ENCODE results near the gene IL7R.
"Not testable (repeated sequence)": the region's sequence is repeated elsewhere in the genome, so short reads cannot be mapped to it uniquely, and the experiment has no call there.

The IL7R gene

DNA sequence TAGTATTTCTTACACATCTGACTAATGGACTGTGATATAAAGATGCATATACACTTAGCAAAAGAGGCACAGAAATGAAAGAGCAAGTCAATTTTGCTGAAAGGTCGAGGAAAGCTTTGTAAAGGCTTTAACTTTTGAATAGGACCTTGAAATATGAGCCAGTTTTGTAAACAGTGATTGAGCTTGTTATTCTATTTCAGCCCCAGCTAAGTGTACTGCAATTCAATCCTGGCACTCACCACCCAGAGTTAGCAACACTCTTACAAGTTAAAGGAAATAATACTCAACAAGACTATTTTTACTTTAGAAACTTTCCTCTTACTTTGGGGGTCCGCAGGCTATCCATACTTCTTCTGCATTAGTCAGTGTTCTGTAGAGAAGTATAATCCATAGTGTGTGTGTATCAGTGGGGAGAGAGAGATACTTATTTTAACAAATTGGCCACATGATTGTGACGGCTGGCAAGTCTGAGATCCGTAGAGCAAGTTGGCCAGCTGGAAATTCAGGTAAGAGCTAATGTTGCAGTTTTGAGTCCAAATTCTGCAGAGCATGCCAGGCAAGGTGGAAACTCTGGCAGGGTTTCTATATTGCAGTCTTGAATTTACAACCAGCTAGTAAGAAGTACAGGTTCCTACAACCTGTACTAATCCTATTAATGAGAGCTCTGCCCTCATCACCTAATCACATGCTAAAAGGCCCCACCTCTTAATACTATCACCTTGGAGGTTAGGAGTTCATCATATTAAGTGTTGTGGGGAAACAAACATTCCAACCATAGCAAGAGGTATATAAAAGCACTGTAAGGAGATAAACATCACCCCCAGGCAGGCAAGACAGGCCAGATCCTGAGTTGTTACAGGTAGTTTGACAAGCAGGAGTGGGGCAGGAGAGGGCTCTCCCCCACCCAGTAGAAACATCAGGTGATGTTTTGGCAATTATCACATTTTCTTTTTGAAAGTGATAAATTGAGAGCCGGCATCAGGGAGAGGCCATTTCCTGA lies 33.6 kb downstream of the IL7R start:
- TF ChIP-seq, protein P1, sequence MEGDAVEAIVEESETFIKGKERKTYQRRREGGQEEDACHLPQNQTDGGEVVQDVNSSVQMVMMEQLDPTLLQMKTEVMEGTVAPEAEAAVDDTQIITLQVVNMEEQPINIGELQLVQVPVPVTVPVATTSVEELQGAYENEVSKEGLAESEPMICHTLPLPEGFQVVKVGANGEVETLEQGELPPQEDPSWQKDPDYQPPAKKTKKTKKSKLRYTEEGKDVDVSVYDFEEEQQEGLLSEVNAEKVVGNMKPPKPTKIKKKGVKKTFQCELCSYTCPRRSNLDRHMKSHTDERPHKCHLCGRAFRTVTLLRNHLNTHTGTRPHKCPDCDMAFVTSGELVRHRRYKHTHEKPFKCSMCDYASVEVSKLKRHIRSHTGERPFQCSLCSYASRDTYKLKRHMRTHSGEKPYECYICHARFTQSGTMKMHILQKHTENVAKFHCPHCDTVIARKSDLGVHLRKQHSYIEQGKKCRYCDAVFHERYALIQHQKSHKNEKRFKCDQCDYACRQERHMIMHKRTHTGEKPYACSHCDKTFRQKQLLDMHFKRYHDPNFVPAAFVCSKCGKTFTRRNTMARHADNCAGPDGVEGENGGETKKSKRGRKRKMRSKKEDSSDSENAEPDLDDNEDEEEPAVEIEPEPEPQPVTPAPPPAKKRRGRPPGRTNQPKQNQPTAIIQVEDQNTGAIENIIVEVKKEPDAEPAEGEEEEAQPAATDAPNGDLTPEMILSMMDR (IDR thresholded peaks at IDR 0.05; ENCODE audit: insufficient read depth, low read depth, low read length, missing control alignments) = no peak
- DNase-seq (ENCODE audit: low read depth) = peak; percentile 38
- no peak overlapping the region for H3K4me3 ChIP-seq (ENCODE audit: low read length)

DNA sequence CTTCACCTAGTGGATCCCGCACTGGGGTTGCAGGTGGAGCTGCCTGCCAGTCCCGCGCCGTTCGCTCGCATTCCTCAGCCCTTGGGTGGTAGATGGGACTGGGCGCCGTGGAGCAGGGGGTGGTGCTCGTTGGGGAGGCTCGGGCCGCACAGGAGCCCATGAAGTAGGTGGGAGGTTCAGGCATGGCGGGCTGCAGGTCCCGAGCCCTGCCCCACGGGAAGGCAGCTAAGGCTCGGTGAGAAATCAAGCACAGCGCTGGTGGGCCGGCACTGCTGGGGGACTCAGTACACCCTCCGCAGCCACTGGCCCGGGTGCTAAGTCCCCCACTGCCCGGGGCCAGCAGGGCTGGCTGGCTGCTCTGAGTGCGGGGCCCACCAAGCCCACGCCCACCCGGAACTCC lies 36.1 kb downstream of the IL7R start:
- not testable (repeated sequence) for H3K4me3 ChIP-seq (ENCODE audit: low read length); DNase-seq (ENCODE audit: low read depth)

DNA sequence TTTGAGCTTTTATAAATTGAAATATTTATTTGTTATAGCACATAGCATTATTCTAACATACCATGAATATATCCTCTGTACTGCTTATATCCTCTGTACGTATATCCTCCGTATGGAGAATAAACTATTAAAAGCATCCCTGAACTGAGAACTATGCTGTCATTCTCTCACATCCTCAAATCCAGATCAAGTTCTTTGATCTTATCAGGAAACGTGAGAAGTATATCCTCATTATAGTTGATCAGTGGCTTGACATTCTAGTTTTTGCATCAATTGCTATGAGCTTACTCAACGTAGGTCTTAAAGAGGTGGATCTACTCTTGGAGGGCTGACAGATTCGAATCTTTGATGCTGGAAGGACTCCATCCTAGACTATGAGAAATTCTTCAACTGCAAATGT lies 37.4 kb downstream of the IL7R start:
- DNase-seq (ENCODE audit: low read depth) = no peak
- TF ChIP-seq, protein P1 (IDR thresholded peaks at IDR 0.05; ENCODE audit: insufficient read depth, low read depth, low read length, missing control alignments) = no peak
- H3K4me3 ChIP-seq (ENCODE audit: low read length) = no peak overlapping the region

DNA sequence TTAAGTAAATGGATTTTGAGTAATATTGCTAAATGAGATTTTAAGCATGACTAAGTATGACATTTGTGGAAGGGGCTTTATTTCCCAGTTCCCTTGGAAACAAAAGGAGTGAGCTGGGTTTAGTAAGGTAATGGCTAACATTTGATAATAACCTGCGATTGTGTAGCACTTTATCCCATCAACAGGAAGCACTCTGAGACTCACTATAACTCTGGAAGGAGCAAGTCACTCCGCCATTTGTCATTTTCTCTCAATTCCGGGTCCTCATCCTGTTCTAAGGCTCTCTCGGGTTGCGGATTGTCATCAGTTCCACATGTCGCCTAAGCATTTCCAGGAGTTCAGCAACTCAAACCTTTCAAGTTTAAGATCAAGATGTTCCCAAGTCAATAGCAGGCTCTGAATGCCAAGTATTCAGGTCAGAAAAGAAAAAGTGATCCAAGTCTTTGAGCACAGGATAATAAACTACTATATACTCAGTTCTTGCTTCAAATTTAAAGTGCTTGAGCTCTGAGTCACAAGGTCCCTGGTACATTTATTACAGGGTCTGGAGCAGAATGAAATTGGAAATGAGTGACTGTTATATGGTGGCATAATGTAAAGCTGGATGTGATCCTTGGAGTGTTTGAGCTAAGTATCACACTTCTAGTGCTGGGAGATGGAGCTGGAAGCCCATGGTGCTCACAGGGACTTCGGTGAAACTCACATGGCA lies 42.4 kb downstream of the IL7R start:
- H3K4me3 ChIP-seq (ENCODE audit: low read length) = no peak overlapping the region

DNA sequence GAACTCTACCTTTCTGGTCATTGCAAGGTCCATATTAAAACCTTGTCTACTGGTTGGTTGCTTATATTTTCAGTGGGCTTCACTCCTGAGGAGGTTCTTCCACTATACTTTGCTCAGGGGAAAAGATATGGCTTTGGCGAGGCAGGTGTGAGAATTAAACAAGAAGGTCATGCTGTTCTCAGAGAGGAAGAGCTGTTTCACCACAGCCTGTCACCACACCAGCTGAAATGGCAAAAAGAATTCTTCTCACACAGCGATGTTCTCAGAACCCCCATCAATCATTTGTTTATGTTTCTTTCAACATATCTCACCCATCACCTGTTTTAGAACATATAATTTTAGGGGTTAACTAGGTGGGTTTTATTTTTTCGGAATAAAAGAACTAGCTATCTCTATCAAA lies 43.1 kb downstream of the IL7R start:
- TF ChIP-seq, protein P1 (IDR thresholded peaks at IDR 0.05; ENCODE audit: insufficient read depth, low read depth, low read length, missing control alignments) = no peak

More for the DNA sequence above, 42.4 kb downstream of the IL7R start:
- no peak for DNase-seq (ENCODE audit: low read depth)
- TF ChIP-seq, protein P1 (IDR thresholded peaks at IDR 0.05; ENCODE audit: insufficient read depth, low read depth, low read length, missing control alignments) = no peak

DNA sequence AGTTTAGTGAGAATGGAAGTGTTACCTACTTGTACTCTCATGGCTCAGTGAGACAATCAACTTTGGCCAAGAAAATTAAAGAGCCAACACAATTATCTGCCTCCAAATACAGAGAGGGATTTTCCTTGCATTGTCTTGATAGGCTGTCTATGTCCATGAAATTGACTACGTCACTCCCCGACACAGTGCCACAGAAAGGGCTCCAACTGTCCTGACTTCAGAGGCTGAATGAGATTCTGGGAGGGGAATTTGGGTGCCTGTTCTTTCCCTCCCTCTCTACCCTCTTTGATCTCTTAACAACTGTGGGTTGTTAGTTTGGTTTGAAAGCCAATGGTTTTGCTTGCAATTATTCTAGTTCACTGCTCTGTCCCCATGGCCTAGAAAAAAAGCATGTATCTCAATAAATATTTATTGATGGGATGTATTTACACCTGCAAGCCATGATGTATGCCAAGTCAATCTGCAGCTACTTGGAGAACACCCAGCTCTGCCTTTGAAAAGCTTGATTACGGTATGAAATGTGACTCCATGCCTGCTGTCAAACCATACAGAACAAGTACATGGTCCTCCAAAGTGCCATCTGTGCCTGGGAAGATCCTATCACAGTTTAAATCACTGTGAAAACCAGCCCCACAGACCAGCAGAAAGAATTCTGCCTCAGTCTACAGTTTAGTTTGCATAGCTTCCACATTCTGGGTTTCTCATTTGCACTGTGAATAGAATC lies 44.4 kb downstream of the IL7R start:
- TF ChIP-seq, protein P1 (IDR thresholded peaks at IDR 0.05; ENCODE audit: insufficient read depth, low read depth, low read length, missing control alignments) = no peak
- no peak overlapping the region for H3K4me3 ChIP-seq (ENCODE audit: low read length)
- no peak for DNase-seq (ENCODE audit: low read depth)

More for the DNA sequence above, 43.1 kb downstream of the IL7R start:
- DNase-seq (ENCODE audit: low read depth) = no peak
- no peak overlapping the region for H3K4me3 ChIP-seq (ENCODE audit: low read length)

Data from epithelial cell of esophagus (primary cell).